ENCODE data around the gene C13orf46. TPM values are rescaled to one million over a fixed set of nuclear protein-coding genes. Genes with fewer than 3 reads are reported as not detected.

C13orf46 gene
- total RNA-seq, 1 experiment from 2014 or later: 0.07 TPM

DNA sequence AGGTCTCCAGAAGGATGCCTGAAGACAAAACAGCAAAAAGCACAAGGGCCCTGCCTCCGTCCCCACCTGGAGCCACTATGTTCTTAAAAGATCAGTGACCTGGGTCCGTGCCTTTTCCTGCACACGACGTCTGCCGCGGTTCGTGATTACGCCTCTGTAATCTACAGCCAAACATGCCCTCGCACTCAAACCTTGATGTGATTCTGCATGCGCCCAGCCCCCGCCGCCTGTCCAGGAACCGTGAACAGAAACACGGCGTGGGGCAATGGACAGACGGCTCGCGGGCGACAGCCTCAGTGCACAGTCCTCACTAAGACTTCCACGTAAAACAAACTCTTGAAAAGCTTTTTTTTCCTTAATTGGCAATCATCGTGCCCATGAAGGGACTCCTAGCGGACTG lies 15.5 kb downstream of the C13orf46 start:
- DNase-seq (no peak), ATAC-seq (no peak)
- intact Hi-C loops (cut with micrococcal nuclease): no loop called here
- ChIA-PET CTCF (no interaction called here), POLR2A (ENCODE audit: unreplicated experiment) (no interaction called here)
- TF ChIP-seq EZH2 (IDR thresholded peaks at IDR 0.05; ENCODE audit: low read length, unreplicated experiment): no peak
- TF ChIP-seq, protein P1, sequence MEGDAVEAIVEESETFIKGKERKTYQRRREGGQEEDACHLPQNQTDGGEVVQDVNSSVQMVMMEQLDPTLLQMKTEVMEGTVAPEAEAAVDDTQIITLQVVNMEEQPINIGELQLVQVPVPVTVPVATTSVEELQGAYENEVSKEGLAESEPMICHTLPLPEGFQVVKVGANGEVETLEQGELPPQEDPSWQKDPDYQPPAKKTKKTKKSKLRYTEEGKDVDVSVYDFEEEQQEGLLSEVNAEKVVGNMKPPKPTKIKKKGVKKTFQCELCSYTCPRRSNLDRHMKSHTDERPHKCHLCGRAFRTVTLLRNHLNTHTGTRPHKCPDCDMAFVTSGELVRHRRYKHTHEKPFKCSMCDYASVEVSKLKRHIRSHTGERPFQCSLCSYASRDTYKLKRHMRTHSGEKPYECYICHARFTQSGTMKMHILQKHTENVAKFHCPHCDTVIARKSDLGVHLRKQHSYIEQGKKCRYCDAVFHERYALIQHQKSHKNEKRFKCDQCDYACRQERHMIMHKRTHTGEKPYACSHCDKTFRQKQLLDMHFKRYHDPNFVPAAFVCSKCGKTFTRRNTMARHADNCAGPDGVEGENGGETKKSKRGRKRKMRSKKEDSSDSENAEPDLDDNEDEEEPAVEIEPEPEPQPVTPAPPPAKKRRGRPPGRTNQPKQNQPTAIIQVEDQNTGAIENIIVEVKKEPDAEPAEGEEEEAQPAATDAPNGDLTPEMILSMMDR (conservative IDR thresholded peaks at IDR 0.05; ENCODE audit: low read depth, low read length): no peak
- Histone ChIP-seq H3K4me2 (ENCODE audit: low read length) (no peak overlapping the region), H3K4me1 (ENCODE audit: insufficient read depth, low read length) (no peaks in the 10 kb centered on the region), H3K27me3 (ENCODE audit: low read length) (no peaks in the 10 kb centered on the region), H4K20me1 (ENCODE audit: low read length) (no peaks in the 10 kb centered on the region), H3K27ac (ENCODE audit: low read length) (no peak overlapping the region), H3K36me3 (ENCODE audit: low read depth, low read length) (no peaks in the 10 kb centered on the region), H3K9ac (ENCODE audit: low read length) (no peak overlapping the region), H3K9me3 (ENCODE audit: low read length) (no peaks in the 10 kb centered on the region), H3K79me2 (ENCODE audit: low read length) (no peaks in the 10 kb centered on the region), H3F3A (ENCODE audit: low read length, unreplicated experiment) (no peaks in the 10 kb centered on the region), H3K9me2 (replicated peaks; ENCODE audit: low read length) (no peaks in the 10 kb centered on the region), H3K4me3 (ENCODE audit: low read length) (no peak overlapping the region), H2AFZ (ENCODE audit: low read length) (no peak overlapping the region)
- BruUV-seq (replicated peaks): no TSS peak

DNA sequence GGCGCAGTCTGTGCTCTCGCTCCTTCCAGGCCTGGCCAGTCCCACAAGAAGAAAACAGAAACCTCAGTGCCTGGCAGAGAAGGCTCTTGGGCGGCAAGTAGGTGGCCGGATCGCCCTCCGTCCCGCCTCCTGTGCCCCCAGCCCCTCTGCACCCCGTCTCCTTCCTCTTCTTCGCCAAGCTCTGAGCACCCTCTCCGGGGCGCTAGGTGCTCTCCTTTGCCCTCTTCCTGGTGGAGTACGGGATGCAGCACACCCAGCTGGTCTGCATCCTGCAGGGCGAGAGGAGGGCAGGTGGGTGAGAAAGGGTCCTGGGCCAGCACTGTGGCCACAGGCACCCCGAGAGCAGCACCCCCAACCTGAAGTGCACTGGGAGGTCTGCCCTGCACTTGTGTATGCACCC lies 17.3 kb downstream of the C13orf46 start:
- no peaks in the 10 kb centered on the region for H3K36me3 ChIP-seq (ENCODE audit: low read depth, low read length)
- ChIA-PET CTCF (no interaction called here), POLR2A (ENCODE audit: unreplicated experiment) (no interaction called here)
- TF ChIP-seq, protein P1 (conservative IDR thresholded peaks at IDR 0.05; ENCODE audit: low read depth, low read length): no peak
- TF ChIP-seq EZH2phosphoT487 (IDR thresholded peaks at IDR 0.05; ENCODE audit: borderline replicate concordance, low read length): no peak
- TF ChIP-seq EZH2 (IDR thresholded peaks at IDR 0.05; ENCODE audit: low read length, unreplicated experiment): no peak
- no peaks in the 10 kb centered on the region for H3F3A ChIP-seq (ENCODE audit: low read length, unreplicated experiment)
- H3K4me1 ChIP-seq (ENCODE audit: insufficient read depth, low read length): no peaks in the 10 kb centered on the region
- H3K4me3 ChIP-seq (ENCODE audit: low read length): no peak overlapping the region
- H3K9me2 ChIP-seq (replicated peaks; ENCODE audit: low read length): no peaks in the 10 kb centered on the region
- DNase-seq (no peak), ATAC-seq (no peak)
- H3K27me3 ChIP-seq (ENCODE audit: low read length): no peaks in the 10 kb centered on the region
- BruUV-seq (replicated peaks): no TSS peak
- no peak overlapping the region for H2AFZ ChIP-seq (ENCODE audit: low read length)
- no peak overlapping the region for H3K4me2 ChIP-seq (ENCODE audit: low read length)
- no peaks in the 10 kb centered on the region for H4K20me1 ChIP-seq (ENCODE audit: low read length)
- H3K27ac ChIP-seq (ENCODE audit: low read length): no peak overlapping the region
- H3K9ac ChIP-seq (ENCODE audit: low read length): no peak overlapping the region
- no peaks in the 10 kb centered on the region for H3K9me3 ChIP-seq (ENCODE audit: low read length)
- intact Hi-C loops (cut with micrococcal nuclease): no loop called here
- no peaks in the 10 kb centered on the region for H3K79me2 ChIP-seq (ENCODE audit: low read length)

DNA sequence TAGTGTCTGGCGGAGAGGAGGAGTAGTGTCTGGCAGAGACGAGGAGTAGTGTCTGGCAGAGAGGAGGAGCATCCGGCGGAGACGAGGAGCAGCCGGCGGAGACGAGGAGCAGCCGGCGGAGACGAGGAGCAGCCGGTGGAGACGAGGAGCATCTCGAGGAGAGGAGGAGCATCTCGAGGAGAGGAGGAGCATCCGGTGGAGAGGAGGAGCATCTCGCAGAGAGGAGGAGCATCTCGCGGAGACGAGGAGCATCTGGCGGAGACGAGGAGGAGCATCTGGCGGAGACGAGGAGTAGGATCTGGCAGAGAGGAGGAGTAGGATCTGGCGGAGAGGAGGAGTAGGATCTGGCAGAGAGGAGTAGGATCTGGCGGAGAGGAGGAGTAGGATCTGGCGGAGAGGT lies 18.2 kb downstream of the C13orf46 start:
- Histone ChIP-seq H4K20me1 (ENCODE audit: low read length) (no peaks in the 10 kb centered on the region), H3K9me3 (ENCODE audit: low read length) (no peaks in the 10 kb centered on the region), H3F3A (ENCODE audit: low read length, unreplicated experiment) (no peaks in the 10 kb centered on the region), H3K4me2 (ENCODE audit: low read length) (no peak overlapping the region), H3K4me1 (ENCODE audit: insufficient read depth, low read length) (no peaks in the 10 kb centered on the region), H3K79me2 (ENCODE audit: low read length) (no peaks in the 10 kb centered on the region), H3K9me2 (replicated peaks; ENCODE audit: low read length) (no peaks in the 10 kb centered on the region), H3K9ac (ENCODE audit: low read length) (no peak overlapping the region), H3K36me3 (ENCODE audit: low read depth, low read length) (no peaks in the 10 kb centered on the region), H3K27ac (ENCODE audit: low read length) (no peak overlapping the region), H3K27me3 (ENCODE audit: low read length) (no peaks in the 10 kb centered on the region), H2AFZ (ENCODE audit: low read length) (no peak overlapping the region), H3K4me3 (ENCODE audit: low read length) (no peak overlapping the region)
- ATAC-seq: no peak
- intact Hi-C loops (cut with micrococcal nuclease): no loop called here
- POLR2A ChIA-PET (ENCODE audit: unreplicated experiment): no interaction called here
- no TSS peak for BruUV-seq (replicated peaks)
- CTCF ChIA-PET: no interaction called here
- no peak for DNase-seq
- TF ChIP-seq EZH2phosphoT487 (IDR thresholded peaks at IDR 0.05; ENCODE audit: borderline replicate concordance, low read length): no peak
- TF ChIP-seq, protein P1 (conservative IDR thresholded peaks at IDR 0.05; ENCODE audit: low read depth, low read length): no peak
- no peak for TF ChIP-seq EZH2 (IDR thresholded peaks at IDR 0.05; ENCODE audit: low read length, unreplicated experiment)
